ENCODE measurements around the gene CT47B1. TPM values are rescaled to one million over a fixed set of nuclear protein-coding genes. Genes with fewer than 3 reads are reported as not detected.
A peak's percentile ranks its signal among the peaks of the same experiment; 100 is the strongest.
"Not testable (repeated sequence)": the region's sequence is repeated elsewhere in the genome, so short reads cannot be mapped to it uniquely, and the experiment has no call there.

Gene CT47B1
- total RNA-seq (2014; rRNA removed), result not detected in 2 replicates
- not detected for polyA plus RNA-seq (2012)

- not testable (repeated sequence) for DNase-seq (ENCODE audit: low read depth)
These were observed at the start of gene CT47B1 for GRCh38 chrX:120875766-120876165. TSS of gene CT47B1 (minus strand) at chrX:120875866. CDS start at chrX:120875670, 196 bp downstream.

GRCh38 chrX:120874678-120875557, 748 bp downstream of the CT47B1 start:
- no peak for DNase-seq (ENCODE audit: low read depth)

- no peak for DNase-seq (ENCODE audit: low read depth)
These were observed 18.4 kb downstream of the CT47B1 start for GRCh38 chrX:120857240-120857639.

GRCh38 chrX:120840827-120841226, 34.8 kb downstream of the CT47B1 start:
- DNase-seq (ENCODE audit: low read depth), result peak; percentile 3

- DNase-seq (ENCODE audit: low read depth), result no peak
These were observed 36.2 kb downstream of the CT47B1 start for GRCh38 chrX:120839491-120839890.

GRCh38 chrX:120827213-120827612, 48.5 kb downstream of the CT47B1 start:
- not testable (repeated sequence) for DNase-seq (ENCODE audit: low read depth)

- no peak for DNase-seq (ENCODE audit: low read depth)
These were observed 50.5 kb downstream of the CT47B1 start for GRCh38 chrX:120825146-120825545.

- no peak for DNase-seq (ENCODE audit: low read depth)
These were observed 51.6 kb downstream of the CT47B1 start for GRCh38 chrX:120824021-120824420.

- DNase-seq (ENCODE audit: low read depth), result no peak
These were observed 52.1 kb downstream of the CT47B1 start for GRCh38 chrX:120823556-120823955.

Other genes starting within 250 kb of the CT47B1 start
- gene C1GALT1C1, start 245.8 kb downstream of the CT47B1 start, total RNA-seq (2014; rRNA removed), result 30.6 and 33.2 TPM in 2 replicates
- gene CT47A11, start 61.3 kb upstream of the CT47B1 start, total RNA-seq (2014; rRNA removed), result not detected in 2 replicates
- not detected in 2 replicates for gene CT47A10, start 66.2 kb upstream of the CT47B1 start, total RNA-seq (2014; rRNA removed)
- not detected in 2 replicates for gene CT47A9, start 71.0 kb upstream of the CT47B1 start, total RNA-seq (2014; rRNA removed)
- gene CT47A8, start 75.9 kb upstream of the CT47B1 start, total RNA-seq (2014; rRNA removed), result not detected in 2 replicates
- gene CT47A7, start 80.7 kb upstream of the CT47B1 start, total RNA-seq (2014; rRNA removed), result not detected in 2 replicates
- gene CT47A6, start 85.6 kb upstream of the CT47B1 start, total RNA-seq (2014; rRNA removed), result not detected in 2 replicates
- not detected in 2 replicates for gene CT47A5, start 90.5 kb upstream of the CT47B1 start, total RNA-seq (2014; rRNA removed)
- not detected in 2 replicates for gene CT47A4, start 95.3 kb upstream of the CT47B1 start, total RNA-seq (2014; rRNA removed)
- gene CT47A3, start 100.2 kb upstream of the CT47B1 start, total RNA-seq (2014; rRNA removed), result not detected in 2 replicates
- not detected in 2 replicates for gene CT47A2, start 105.1 kb upstream of the CT47B1 start, total RNA-seq (2014; rRNA removed)
- not detected in 2 replicates for gene CT47A1, start 109.9 kb upstream of the CT47B1 start, total RNA-seq (2014; rRNA removed)
- 0.34 and 0.45 TPM in 2 replicates for gene GLUD2, start 171.7 kb upstream of the CT47B1 start, total RNA-seq (2014; rRNA removed)